Measurements from ENCODE around the gene RBFOX2.

- TF ChIP-seq, protein P1, sequence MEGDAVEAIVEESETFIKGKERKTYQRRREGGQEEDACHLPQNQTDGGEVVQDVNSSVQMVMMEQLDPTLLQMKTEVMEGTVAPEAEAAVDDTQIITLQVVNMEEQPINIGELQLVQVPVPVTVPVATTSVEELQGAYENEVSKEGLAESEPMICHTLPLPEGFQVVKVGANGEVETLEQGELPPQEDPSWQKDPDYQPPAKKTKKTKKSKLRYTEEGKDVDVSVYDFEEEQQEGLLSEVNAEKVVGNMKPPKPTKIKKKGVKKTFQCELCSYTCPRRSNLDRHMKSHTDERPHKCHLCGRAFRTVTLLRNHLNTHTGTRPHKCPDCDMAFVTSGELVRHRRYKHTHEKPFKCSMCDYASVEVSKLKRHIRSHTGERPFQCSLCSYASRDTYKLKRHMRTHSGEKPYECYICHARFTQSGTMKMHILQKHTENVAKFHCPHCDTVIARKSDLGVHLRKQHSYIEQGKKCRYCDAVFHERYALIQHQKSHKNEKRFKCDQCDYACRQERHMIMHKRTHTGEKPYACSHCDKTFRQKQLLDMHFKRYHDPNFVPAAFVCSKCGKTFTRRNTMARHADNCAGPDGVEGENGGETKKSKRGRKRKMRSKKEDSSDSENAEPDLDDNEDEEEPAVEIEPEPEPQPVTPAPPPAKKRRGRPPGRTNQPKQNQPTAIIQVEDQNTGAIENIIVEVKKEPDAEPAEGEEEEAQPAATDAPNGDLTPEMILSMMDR (IDR thresholded peaks at IDR 0.05), result no peak
- no peak for TF ChIP-seq POLR2A (IDR thresholded peaks at IDR 0.05)
These were observed 146.2 kb downstream of the RBFOX2 start for GRCh38 chr22:35882211-35883030.

All from adrenal gland (tissue), 5 donors.